ENCODE measurements around the gene TOMM6.

DNA sequence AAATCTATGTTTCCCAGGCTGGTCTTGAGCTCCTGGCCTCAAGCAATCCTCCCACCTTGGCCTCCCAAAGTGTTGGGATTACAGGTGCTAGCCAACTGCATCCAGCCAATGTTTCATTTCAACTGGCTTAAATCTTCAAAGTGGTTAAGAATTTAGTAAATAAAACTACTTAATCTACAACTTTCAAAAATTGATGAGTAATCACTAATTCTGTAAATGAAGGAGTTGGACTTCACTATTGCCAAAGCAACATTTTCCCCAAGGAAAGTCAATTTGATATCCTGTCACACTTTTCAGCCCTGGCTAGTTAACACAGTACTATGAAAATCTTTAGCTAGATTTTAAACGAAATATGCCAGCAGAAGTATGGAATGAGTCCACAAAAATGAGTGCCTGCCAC, 3.8 kb downstream of the TOMM6 start:
- TF ChIP-seq POLR2A (IDR thresholded peaks at IDR 0.05) (no peak), CTCF (IDR thresholded peaks at IDR 0.05) (no peak)

All from esophagus squamous epithelium (tissue), 4 donors.